GM13977 (cell line): ENCODE data around the gene OXNAD1.

Source experiments
- DNase-seq: peaks from one replicate; pipeline ENCODE4 v3.0.0; 2012; ENCODE audit warnings: low spot score
- in situ Hi-C: fragments of 300-500 bp; cut with MboI; formaldehyde crosslinking; loops from one replicate; pipeline ENCODE4 v1.12.0; 2022; ENCODE audit warnings: low sequenced_read_pairs, low pct_unique_long_range_greater_than_20kb, mixed read lengths, inconsistent platforms; ENCODE audit not compliant: unreplicated experiment
- TF ChIP-seq, protein P1 (sequence below): IDR thresholded peaks from 2 replicates; pipeline ENCODE4 v1.5.1; 2012; ENCODE audit warnings: mild to moderate bottlenecking, control low read depth; ENCODE audit not compliant: insufficient read depth; ENCODE audit errors: extremely low read depth, missing control alignments

OXNAD1 gene

GRCh38 chr3:16331319-16331883 is 66.4 kb downstream of the OXNAD1 start:
- TF ChIP-seq, protein P1, sequence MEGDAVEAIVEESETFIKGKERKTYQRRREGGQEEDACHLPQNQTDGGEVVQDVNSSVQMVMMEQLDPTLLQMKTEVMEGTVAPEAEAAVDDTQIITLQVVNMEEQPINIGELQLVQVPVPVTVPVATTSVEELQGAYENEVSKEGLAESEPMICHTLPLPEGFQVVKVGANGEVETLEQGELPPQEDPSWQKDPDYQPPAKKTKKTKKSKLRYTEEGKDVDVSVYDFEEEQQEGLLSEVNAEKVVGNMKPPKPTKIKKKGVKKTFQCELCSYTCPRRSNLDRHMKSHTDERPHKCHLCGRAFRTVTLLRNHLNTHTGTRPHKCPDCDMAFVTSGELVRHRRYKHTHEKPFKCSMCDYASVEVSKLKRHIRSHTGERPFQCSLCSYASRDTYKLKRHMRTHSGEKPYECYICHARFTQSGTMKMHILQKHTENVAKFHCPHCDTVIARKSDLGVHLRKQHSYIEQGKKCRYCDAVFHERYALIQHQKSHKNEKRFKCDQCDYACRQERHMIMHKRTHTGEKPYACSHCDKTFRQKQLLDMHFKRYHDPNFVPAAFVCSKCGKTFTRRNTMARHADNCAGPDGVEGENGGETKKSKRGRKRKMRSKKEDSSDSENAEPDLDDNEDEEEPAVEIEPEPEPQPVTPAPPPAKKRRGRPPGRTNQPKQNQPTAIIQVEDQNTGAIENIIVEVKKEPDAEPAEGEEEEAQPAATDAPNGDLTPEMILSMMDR = no peak
- in situ Hi-C loops = no loop called here
- DNase-seq = no peak

DNA sequence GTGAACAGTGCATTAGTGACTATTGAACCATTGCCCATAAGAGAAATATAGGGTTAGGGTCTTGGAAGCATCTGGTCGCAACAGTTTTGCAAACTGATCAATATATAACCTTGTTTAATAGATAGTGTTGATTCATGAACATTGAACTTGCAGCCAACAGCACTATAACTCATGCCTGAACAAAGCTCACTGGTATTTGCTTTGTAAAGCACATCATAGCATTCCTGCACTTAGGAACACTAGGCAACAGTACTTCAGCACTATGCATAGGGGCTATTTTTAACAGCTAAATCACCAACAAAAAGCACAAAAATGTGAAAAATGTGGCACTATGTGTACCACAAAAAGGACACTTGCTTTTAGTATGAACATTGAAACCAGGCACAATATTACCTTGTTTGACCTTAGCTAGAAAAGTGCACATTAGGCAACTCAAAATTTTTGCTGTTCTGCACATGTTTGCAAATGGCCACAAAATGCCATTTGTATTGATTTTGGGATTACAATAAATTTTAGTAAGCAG is 68.0 kb downstream of the OXNAD1 start:
- DNase-seq = no peak
- TF ChIP-seq, protein P1 = no peak
- in situ Hi-C loops = no loop called here

DNA sequence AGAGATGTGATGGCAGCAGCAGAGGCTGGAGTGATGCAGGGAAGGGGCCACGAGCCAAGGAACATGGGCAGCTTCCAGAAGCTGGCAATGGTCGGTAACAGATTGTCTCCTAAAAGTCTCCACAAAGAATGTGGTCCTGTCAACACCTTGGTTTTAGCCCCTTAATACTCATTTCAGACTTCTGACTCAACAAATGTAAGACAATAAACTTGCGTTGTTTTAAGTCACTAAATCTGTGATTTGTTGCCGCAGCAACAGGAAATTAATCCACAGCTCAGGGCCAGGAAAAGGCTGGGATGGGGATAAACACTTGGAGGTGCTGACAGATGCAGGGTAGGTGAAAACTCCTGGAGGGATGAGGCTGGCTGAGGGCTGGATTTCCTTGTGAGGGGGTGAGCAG is 69.9 kb downstream of the OXNAD1 start:
- in situ Hi-C loops = no loop called here
- no peak for DNase-seq
- TF ChIP-seq, protein P1 = no peak

GRCh38 chr3:16335333-16335732 is 70.3 kb downstream of the OXNAD1 start:
- in situ Hi-C loops = no loop called here
- TF ChIP-seq, protein P1 = no peak
- DNase-seq = no peak

GRCh38 chr3:16335772-16336645 is 71.0 kb downstream of the OXNAD1 start:
- DNase-seq = no peak
- TF ChIP-seq, protein P1 = no peak
- in situ Hi-C loops = no loop called here

- TF ChIP-seq, protein P1 = no peak
- no peak for DNase-seq
- in situ Hi-C loops = no loop called here
Measured at GRCh38 chr3:16336825-16337224, 71.8 kb downstream of the OXNAD1 start.
